Stimulated activated CD4-positive, alpha-beta T cell treated with anti-CD3 and anti-CD28 coated beads, Interleukin-2, amount 100 ng/mL, for 4 hours (primary cell): Measurements from ENCODE around the gene NCKAP5.

Source experiments
- DNase-seq: peaks from one replicate; pipeline ENCODE4 v3.0.0-alpha.2; 2020; ENCODE audit warnings: low read depth

The NCKAP5 gene

GRCh38 chr2:133568172-133568571 lies at the start of gene NCKAP5:
Gene NCKAP5, minus strand, starts transcription at chr2:133568463. Its CDS starts 50,937 bp downstream, at chr2:133517526.
- DNase-seq: no peak

DNA sequence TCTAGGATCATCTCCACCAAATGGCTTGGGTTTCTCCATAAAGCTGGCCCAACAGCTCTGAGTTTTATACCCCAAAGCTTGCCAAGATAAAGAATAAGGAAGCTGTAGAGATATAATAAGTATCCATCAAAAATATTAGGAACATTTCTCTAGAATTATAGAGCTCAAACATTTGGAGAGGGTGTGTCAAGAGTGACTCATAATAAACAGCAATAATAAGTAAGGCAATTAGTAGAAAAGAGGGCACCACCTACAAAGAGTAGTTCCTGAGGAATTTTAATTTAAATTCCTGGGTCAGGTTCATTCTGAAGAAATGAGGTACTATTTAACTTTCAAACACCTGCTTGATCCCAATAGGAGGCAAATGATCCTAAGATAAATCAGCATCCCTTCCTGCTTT lies 41.4 kb upstream of the NCKAP5 start:
- no peak for DNase-seq

DNA sequence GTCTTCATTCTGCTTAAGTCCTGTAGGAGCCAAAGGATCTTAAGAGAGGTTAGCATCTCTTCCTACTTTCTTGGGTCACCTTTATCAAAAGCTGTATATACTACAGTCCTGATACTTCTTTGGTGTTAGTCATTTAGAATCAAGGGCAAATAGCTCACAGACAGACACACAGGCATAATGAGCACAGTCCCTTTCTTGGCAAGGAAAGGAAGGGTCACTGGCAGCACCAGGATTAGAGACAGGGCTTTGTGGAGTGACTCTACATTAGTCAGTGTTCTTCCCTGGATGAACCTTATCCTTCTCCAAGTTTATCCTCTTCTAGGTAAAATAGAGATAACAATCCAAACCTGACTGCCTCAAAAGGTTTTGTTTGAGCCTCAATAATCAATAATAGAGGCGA lies 40.0 kb upstream of the NCKAP5 start:
- no peak for DNase-seq

GRCh38 chr2:133607679-133608078 lies 39.4 kb upstream of the NCKAP5 start:
- no peak for DNase-seq

- no peak for DNase-seq
Observed at GRCh38 chr2:133606616-133607015, 38.4 kb upstream of the NCKAP5 start.

DNA sequence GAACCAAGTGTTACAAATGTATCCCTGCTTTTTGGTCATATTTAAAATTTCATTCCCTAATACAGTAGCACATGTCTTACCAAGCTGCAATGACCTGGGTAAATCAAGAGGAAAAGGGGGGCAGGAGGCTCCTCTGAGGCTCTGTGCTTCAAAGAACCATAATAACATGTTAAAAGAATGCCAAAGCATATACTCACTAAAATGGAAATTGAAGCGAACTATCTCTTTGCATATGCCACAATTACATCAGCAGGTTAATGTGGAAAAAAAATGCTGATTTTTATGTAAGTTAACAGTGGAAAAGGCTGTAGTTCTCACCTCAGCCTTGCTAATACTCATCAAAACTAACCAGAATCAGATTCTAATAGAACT lies 37.5 kb upstream of the NCKAP5 start:
- DNase-seq: no peak

- DNase-seq: no peak
Observed at GRCh38 chr2:133605011-133605765, 36.9 kb upstream of the NCKAP5 start.

DNA sequence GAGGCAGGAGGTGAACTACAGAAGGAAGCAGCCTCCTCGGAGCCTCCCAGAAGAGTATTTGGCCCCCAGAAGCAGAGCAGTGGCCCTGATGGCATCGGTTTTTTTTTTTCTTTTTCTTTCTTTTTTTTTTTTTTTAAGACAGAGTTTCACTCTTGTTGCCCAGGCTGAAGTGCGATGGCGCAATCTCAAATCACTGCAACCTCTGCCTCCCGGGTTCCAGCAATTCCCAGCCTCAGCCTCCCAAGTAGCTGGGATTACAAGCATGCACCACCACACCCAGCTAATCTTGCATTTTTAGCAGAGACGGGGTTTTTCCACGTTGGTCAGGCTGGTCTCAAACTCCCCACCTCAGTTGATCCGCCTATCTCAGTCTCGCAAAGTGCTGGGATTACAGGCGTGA lies 34.8 kb upstream of the NCKAP5 start:
- DNase-seq: no peak

DNA sequence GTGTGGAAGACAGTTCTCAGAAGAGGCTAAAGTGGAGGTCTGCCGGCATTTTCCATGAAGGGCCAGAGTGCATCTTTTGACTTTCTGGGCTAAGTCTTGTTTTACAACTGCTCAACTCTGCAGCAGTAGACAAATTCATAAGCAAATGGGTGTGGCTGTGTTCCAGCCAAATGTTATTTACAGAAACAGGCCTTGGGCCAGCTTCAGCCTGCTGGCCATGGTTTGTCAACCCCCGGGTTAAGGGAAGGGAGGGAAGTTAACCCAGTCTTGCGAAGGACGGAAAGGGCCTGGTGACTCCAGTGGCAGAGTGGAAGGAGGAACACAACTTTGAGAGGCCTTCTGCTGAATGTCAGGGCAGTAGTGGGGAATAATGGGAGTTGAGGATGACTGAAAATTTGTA lies 34.3 kb upstream of the NCKAP5 start:
- no peak for DNase-seq

DNA sequence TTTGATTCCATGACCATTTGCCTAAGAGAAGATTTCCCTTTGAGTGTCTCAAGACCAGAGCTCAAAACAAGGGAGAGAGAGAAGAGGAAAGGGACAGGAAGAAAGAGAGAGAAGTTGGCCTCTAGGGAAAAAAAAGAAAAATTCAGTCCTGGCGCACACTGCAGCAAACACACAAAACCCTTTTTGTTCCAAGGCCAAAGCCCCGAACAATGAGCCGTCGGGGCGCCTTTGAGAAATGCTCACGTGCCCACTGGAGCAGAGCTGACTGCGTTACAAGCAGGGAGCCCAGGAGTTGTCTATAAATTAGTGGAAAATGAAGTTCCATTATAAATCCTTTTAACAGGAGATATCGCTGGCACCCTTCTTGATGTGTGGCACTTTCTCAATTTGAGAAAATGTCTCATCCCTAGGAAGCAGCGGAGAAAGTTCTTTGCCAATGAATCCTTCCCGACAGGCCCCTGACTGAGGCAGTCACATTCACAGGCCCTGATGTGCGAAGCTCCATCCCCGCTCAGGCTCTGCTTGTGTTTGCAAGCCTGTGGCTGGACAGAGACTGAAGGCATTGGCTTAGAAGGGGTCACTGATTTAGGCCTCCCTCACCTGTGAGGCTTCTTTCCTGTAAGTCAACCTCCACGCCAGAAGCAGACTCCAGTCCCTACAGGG lies 32.1 kb upstream of the NCKAP5 start:
- no peak for DNase-seq

DNA sequence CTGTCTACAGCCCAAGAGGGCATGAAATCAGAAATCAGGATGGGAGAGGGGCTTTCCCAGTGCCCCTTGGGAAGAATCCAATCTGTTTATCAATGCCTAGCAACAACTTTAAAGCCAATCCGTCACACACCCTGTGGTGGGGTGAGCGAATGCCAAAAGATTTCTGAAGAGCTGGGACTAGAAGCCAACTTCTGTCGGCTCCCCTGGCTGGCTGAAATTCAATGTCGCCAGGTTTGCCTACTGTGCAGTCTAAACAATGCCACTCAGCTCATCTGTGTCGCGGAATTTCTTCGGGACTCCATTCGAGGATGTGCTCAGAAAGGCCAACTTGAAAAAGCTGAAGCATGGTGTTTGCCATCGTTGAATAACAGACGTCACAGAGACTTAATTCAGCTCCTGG lies 31.5 kb upstream of the NCKAP5 start:
- no peak for DNase-seq

GRCh38 chr2:133599211-133599803 lies 31.0 kb upstream of the NCKAP5 start:
- no peak for DNase-seq

DNA sequence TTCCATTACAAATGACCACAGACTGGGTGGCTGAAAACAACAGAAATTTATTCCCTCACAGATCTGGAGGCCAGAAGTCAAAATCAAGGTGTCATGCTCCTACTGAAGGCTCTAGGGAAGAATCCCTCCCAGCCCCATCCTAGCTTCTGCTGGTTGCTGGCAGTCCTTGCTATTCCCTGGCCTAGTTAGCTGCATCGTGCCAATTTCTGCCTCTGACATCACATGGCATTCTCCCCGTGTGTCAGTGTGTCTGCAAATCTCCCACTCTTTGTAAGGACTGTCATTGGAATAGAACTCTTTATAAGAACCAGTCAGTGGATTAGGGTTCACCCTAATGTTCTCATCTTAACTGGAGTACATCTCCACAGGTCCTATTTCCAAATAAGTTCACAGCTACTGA lies 30.5 kb upstream of the NCKAP5 start:
- no peak for DNase-seq

DNA sequence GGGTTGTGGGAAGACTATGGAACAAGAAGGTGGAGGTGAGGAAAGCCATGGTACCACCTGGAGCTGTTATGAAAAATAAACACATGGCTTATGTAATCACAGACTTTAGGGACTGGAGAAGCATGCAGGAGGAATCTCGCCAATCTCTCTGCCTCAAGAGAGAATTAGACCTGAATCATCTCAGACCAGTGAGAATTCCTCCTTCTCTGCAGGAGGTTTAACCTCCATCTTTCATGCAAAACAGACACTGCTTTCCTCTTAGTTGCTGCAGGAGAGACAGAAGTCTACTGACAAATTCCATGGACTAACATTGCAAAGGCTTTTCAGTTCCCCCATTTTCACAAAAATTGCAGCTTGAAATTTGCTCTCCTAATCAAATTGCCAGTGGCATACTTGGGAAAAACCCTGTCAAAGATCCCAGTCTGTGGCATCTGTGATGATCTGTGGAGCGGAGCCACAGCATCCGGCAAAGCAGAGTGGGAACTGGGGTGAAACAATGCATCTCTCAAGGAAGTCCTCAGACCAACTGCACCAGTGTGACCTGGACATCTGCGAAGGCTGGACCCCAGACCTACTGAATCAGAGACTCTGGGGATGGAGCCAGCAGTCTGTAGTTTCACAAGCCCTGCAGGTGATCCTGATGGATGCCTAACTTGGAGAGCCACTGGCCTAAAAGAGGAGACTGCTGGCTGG lies 28.6 kb upstream of the NCKAP5 start:
- DNase-seq: no peak

DNA sequence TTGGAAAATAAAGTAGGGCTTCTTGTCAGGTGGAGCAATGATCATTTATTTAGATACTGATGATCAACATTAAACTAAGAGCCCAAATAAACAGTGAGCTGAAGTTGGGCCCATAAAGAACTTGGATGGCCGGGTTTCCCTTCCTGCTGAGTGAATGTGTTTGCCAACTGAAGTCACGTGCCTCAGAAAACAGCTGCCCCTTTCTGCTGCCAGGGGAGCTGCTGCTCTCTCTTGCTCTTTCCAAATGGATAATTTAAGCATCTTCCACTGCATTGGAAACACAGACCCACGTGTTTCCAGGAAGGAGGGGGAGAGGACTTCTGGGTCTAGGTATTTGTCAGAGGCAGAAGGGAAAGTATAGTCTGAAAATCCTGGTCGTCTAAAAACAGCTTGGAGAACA lies 22.9 kb upstream of the NCKAP5 start:
- no peak for DNase-seq

- no peak for DNase-seq
Observed at GRCh38 chr2:133589456-133589855, 21.2 kb upstream of the NCKAP5 start.

DNA sequence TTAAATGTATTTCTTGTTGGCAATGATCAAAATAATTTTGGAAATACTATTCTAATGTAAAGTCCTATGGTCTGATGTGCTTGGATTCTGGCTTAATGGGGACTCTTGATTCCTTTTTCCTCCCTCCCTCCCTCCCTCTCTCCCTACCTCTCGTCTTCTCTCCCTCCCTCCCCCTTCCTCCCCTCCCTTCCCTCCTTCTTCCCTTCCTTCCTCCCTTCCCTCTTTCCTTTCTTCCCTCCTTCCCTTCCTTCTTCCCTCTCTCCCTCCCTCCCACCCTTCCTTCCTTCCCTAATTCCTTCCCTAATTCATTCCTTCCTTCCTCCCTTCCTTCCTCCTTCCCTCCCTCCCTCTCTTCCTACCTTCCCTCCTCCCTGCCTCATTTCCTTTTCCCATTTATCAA lies 19.9 kb upstream of the NCKAP5 start:
- no peak for DNase-seq

GRCh38 chr2:133586978-133587377 lies 18.7 kb upstream of the NCKAP5 start:
- DNase-seq: no peak

DNA sequence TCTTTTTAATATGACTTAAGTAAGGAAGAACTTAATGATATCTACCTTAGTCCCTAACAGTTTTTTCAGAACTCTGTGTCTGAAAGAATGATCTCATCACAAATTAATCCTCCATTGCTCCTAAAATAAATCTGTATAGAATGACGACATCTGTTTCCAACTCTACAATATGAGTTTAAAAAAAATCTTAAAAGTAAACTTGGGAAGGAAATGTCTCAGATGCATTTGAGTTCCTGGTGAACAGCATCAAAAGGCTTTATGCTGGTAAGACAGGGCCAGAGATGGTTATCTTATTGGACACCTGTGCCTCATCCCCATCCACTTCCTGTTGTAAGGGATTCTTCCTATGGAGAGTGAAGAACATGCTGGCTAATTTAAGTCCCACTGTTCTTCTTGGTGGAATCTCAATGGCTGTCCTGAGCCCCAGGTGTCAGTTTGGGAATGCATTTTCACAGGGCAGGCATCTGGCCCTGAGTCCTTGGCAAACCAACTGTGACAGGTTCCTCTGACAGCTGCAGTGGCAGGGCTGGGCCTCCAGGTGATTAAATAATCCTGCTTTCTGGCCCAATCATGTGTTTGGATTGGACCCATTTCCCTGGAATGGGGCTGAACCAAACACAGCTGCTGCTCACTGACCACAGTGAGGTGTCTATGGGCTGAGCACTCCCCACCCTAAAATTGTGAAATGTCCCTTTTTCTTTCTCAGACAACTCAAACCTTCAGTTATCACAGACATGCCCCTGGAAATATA lies 12.9 kb upstream of the NCKAP5 start:
- DNase-seq: no peak

GRCh38 chr2:133579274-133579673 lies 11.0 kb upstream of the NCKAP5 start:
- no peak for DNase-seq

- DNase-seq: no peak
Observed at GRCh38 chr2:133576714-133577113, 8.5 kb upstream of the NCKAP5 start.

DNA sequence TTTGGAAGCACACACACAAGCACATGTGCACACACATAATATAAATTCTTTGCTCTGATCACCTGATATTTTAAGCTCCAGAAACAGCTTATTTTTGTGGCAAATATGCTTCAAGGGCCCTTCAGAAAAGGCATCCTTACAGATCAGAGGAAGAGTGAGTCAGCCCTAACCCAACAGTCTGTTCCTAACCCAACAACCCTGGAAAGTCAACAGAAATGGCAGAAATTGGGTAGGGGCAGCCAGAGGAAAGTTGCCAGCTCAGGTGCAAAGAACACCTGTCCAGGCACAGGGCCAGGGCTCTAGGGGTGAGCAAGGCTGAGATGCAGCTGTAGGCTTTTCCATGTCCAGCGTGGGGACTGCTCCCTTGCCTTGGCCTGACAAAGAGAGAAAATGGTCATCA lies 6.4 kb upstream of the NCKAP5 start:
- no peak for DNase-seq
